HG02798 (cell line): Measurements from ENCODE around the gene TRIM7.

Experiments used
- ATAC-seq: cut with Tn5 transposase; IDR thresholded peaks from one replicate; pipeline ENCODE4 v1.9.1; 2021; ENCODE audit warnings: mild to moderate bottlenecking; ENCODE audit not compliant: unreplicated experiment, poor library complexity

TRIM7 gene

GRCh38 chr5:181204826-181205760 is at the start of gene TRIM7:
Gene TRIM7, minus strand, starts transcription at chr5:181205196. Its CDS starts 86 bp downstream, at chr5:181205110.
- ATAC-seq = no peak

DNA sequence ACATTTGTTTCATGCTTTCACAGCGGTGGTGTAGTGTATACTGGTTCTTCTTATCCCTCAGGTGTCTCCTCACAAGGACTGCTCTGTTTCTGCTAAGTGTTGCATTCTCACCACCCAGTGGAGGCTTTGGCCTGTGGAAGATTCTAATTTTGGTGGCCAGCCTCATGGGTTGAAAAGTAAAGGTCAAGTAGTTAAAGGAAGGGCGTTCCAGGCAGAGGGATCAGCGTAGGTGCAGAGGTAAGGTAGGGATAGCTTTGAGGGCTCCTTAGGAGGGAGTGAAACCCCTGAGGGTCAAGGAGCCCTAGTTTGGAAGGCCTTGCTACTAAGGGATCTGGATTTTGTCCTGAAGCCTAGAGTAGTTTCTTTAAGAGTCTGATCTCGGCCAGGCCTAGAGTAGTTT is 43.3 kb upstream of the TRIM7 start:
- no peak for ATAC-seq

GRCh38 chr5:181246276-181247049 is 41.5 kb upstream of the TRIM7 start:
- ATAC-seq = peak; percentile 53

- peak; percentile 5 for ATAC-seq
These were observed 40.7 kb upstream of the TRIM7 start for GRCh38 chr5:181245427-181246275.

DNA sequence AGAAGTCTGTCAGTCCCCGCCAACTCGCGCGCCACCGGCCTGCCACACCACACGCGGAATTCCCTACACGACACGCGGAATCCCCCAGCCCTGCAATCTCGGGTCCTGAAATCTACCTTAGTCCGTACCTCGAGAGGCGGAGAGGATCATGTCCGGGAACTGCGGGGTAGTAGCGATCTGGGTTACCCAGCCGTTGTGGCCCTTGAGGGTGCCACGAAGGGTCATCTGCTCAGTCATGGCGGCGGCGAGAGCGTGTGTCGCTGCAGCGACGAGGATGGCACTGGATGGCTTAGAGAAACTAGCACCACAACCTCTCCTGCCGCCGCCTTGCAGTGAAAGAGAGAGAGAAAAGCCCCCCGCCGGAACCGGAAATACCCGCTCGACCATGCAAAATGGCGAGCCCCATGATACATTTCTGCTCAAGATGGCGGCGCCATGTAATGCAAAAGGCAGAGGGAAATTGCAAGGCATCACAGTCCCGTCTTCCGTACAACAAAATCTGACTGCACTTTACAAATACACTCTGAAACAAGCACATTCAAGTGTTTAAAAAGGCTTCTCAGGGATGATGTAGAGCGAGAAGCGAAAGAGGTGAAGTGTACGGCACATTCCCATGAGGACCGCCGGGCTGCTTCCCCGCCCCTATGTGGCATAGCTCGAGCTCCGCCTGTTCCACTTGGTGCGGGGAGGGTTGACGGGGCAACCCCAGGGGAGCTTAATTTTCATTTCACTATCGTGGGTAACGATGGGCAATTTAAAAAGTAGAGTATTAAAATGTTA is 38.8 kb upstream of the TRIM7 start, which contains the start of gene RACK1:
RACK1 (minus strand) TSS at position 343 of the 780 bp plus-strand sequence; CDS start at position 237, 106 bp downstream.
- ATAC-seq = peak; percentile 69

DNA sequence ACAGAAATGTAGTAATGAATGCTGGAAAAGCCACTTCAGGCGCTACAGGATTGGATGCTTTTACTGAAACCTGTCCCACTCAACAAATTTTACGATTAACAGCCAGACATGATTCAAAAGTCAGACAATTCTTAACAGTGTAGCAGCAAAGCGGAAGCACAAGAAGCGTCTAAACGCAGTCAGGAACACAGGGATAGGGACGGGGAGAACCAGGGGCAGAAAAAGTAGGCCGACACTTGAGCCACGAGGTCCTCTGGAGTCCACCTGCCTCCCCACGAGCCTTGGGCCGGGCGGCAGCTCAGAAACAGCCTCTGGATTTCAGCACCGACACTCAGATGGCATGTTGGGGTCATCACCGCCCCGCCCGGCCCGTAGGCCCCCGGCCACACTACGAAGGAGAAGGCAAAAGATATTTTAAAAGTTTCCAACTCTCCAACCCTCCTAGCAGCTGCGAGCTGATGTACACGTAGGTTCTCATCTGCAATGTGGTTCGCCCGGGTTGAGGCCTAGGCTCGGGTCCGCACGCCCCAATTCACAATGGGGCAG is 38.1 kb upstream of the TRIM7 start:
- ATAC-seq = no peak

DNA sequence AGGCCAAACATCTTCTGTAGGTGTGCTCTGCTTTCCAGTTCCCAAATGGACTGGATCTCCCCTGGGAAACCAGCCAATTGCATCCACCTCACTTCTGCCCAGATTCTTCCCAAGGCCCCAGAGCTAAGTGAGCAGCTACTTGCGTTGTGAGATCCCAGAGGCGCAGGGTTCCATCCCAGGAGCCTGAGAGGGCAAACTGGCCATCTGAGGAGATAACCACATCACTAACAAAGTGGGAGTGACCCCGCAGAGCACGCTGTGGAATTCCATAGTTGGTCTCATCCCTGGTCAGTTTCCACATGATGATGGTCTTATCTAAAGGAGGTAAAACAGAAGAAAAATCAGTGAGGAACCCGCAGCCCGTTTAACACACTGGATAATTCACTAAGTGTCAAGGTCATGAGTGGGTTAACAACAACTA is 37.0 kb upstream of the TRIM7 start:
- ATAC-seq = no peak

DNA sequence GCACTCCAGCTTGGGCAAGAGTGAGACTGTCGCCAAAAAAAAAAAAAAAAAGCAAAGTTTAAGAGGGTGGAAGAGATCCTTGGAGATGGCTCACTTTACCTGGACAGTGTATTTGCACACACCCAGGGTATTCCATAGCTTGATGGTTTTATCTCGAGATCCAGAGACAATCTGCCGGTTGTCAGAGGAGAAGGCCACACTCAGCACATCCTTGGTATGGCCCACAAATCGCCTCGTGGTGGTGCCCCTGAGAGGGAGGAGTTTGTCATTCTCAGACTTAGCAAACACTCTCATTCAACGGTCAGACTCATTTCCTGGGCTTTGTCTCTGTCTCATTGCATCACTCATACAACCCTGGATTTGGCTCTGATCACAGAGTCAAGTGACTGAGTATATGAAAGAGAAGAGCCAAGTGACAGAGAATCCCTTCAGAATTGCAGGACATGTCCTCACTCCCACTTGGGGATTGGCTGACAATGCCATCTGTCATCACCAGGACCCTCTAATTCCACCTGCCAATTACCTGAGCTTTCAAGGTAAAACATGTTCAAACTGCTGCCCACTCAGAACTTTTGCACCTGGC is 36.5 kb upstream of the TRIM7 start:
- ATAC-seq = no peak

DNA sequence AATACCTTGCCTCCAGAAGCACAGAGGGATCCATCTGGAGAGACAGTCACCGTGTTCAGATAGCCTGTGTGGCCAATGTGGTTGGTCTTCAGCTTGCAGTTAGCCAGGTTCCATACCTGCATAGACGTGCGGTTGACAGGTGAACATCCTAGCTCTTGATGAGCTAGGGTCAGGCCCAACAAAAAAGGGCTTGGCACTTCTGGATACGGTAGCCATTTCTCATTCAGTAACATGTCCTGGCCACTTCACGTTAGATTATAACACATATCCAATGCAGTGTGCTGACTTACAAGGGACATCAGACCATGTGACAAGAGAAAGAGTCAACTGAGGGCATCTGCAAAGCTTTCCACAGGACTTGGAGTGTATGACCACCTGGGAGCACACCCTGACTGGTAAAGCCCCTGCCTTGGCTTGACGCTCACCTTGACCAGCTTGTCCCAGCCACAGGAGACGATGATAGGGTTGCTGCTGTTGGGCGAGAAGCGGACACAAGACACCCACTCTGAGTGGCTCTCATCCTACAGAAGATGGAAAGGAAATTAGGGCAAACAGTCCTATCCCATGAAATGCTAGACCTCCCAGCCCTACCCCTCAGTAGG is 34.2 kb upstream of the TRIM7 start:
- ATAC-seq = no peak

GRCh38 chr5:181237729-181238385 is 32.9 kb upstream of the TRIM7 start:
- no peak for ATAC-seq

GRCh38 chr5:181236954-181237641 is 32.1 kb upstream of the TRIM7 start:
- ATAC-seq = no peak

DNA sequence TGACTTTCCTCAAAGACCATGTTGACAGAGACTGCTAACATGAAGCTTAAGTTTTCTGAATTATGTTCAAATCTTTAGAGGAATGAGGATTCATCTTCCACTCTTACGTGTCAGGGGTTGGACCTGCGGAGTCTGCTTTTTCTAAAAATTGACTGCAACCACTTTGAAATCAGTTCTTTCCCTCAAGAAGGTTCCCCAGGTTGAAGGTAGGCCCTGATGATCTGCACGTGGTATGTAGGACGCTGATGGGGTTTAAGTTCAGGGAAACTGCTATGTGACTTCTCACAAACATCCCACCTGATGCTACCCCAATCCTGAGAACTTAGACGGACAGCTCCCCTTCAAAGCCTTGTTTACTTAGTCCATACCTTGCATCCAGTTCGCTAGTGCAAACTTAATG is 31.5 kb upstream of the TRIM7 start:
- ATAC-seq = no peak

DNA sequence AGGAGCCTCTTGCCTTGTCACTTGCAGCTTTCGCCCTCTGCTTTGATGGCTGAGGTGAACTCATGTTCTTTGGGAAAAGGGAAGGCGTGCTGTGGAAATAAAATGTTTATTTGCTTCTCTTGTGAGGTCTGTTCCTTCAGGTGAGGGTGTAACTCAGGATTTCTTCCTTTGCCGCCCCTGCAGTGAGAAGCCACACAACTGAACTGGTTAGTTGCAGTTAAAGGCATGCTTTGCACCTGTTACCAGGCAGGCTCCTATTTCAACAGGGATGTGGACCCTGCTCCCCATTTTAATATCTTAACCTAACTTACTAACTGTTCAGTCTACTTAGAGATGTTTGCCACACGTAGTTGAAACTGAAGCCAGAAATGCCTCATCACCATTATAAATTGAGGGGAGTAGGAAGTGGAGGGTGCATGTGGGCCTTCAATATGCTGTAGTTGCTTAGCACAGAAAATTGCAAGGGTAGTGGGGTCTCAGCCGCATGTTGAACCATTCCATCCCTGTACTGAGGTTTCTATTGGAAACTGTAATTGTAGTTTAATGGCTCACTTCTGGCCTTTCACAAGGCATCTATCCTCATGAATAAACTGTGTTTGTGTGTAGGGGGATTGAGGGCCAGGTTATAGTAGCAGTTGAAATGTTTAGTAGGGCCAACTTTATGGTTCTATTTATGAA is 30.8 kb upstream of the TRIM7 start:
- ATAC-seq = no peak

- no peak for ATAC-seq
These were observed 30.3 kb upstream of the TRIM7 start for GRCh38 chr5:181235323-181235688.

DNA sequence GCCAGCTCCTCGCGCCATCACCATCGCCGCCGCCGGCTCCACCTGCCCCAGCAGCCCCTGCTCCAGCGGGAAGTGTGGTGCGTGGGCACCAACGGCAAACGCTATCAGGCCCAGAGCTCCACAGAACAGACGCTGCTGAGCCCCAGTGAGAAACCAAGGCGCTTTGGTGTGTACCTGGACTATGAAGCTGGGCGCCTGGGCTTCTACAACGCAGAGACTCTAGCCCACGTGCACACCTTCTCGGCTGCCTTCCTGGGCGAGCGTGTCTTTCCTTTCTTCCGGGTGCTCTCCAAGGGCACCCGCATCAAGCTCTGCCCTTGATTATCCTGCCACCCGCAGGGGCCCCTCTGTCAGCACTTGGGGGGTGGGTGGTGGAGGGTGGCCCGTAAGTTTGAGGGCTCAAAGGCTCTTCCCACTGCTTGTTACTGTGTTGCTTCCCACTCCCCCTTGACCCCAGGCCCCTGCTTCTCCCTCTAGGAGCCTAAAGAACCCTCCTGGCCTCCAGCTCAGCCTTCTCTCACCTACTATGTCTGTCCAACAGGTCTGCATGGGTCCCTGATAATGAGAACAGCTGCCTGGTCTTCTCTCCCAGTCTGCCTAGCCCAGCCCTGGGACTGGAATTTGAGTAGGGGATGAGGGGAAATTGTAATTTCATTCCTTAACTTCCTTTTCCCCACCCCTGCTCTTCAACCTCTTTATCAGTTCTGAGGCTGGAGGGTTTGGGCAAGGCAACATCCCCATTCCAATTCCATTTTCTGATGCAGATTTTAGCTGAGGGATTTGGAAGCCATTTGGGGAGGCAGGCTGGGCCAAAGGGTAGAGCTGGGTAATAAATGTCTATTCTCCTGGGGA is 29.7 kb upstream of the TRIM7 start:
- no peak for ATAC-seq
